Stimulated activated CD8-positive, alpha-beta memory T cell treated with anti-CD3 and anti-CD28 coated beads, Interleukin-12 subunit alpha, Interleukin-12 subunit beta, amount 100 ng/mL, for 1 hour (primary cell): ENCODE results near the gene DACT3.
A peak's percentile ranks its signal among the peaks of the same experiment; 100 is the strongest.

Experiments used
- DNase-seq: peaks from one replicate; pipeline ENCODE4 v3.0.0-alpha.2; 2020; ENCODE audit warnings: low read depth

The DACT3 gene, protein sequence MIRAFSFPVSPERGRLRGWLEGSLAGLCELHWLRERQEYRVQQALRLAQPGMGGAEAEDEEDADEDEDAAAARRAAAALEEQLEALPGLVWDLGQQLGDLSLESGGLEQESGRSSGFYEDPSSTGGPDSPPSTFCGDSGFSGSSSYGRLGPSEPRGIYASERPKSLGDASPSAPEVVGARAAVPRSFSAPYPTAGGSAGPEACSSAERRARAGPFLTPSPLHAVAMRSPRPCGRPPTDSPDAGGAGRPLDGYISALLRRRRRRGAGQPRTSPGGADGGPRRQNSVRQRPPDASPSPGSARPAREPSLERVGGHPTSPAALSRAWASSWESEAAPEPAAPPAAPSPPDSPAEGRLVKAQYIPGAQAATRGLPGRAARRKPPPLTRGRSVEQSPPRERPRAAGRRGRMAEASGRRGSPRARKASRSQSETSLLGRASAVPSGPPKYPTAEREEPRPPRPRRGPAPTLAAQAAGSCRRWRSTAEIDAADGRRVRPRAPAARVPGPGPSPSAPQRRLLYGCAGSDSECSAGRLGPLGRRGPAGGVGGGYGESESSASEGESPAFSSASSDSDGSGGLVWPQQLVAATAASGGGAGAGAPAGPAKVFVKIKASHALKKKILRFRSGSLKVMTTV

GRCh38 chr19:46661020-46661731 lies at the start of gene DACT3:
Gene DACT3 (minus strand): TSS chr19:46661182. CDS start chr19:46661064, 118 bp downstream.
- DNase-seq = peak; percentile 100

DNA sequence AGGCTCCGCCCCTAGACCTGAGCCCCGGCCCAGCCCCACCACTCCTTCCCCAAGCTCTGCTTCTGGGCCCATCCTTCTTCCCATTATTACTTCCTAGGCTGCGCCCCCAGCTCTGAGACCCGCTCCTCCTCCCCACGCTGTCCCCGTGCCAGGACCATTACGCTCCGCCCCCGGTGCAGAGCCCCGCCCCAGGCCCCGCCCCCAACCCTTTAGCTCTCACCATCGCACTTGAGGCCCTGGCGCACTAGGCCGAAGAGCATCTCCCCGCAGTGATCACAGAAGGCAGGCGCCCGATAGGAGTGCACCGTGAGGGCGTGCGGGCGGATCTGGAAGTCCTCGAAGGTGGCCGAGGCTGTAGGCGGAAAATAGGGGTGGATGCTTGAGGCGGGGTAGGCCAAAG lies 49.7 kb upstream of the DACT3 start:
- no peak for DNase-seq

DNA sequence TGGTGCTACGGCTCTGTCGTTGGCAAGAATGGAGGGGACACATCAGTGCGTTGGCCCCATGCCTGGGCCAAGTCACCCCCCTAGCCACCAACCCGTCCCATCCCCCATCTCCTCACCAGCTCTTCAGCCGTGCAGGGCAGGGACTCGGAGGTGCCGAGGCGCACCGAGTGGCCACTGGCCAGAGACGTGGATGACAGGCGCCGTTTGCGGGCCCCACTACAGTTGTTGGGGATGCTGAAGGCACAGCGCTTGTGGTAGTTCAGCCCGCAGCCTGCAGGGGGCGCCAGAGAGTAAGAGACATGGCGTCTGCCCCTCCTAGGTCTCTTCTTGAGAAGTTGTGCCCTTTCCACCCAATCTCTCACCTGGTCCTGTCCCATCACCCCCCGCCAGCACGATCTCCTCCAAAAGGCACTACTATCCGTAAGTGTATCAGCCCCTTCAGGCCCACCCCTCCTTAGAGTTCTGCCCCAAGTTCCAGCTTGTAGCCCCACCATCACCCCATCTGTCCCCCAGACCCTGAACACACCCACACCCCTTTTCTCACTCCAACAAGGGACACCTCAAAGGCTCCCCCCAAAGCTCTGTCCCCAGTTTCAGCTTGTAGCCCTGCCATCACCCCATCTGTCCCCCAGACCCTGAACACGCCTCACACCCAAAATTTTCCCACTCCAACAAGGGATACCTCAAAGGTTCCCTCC lies 43.5 kb upstream of the DACT3 start:
- peak; percentile 84 for DNase-seq

DNA sequence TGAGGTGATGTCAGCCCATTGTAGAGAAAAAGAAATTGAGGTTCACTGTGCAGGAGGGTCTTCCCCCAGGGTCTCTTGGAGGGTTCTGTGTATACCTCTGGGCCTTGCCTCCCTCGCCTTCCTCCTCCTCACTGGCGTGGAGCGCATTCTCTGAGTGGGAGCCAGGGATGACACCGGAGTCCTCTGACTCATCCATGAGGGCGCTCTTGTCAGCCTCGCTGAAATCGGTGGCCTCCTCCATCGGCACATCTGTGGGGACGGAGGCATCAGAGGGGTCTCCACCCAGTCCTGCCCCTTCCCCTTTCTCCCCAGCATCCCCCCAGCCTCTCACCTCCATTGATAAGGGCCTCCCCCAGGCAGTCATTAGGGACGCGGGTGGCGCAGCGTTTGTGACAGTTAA lies 39.7 kb upstream of the DACT3 start:
- DNase-seq = no peak

GRCh38 chr19:46698395-46699321 lies 37.7 kb upstream of the DACT3 start:
- no peak for DNase-seq

- no peak for DNase-seq
Measured at GRCh38 chr19:46697204-46697960, 36.4 kb upstream of the DACT3 start.

DNA sequence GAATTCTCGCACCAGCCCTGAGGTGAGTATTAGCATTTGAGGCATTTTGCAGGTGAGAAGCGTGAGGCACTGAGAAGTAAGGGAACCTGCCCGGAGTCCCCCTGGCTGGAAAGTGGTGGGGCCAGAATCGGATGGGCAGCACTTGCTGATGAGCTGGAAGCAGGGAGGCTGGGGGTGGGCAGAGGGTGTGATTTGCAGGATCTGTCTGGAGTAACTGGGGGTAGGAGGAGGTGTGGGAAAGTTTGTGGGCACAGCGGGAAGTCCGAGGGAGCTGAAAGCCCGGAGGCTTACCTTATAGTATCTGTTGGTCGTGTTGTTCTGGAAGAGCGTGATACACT lies 35.9 kb upstream of the DACT3 start:
- no peak for DNase-seq

GRCh38 chr19:46696052-46696451 lies 35.1 kb upstream of the DACT3 start:
- no peak for DNase-seq

DNA sequence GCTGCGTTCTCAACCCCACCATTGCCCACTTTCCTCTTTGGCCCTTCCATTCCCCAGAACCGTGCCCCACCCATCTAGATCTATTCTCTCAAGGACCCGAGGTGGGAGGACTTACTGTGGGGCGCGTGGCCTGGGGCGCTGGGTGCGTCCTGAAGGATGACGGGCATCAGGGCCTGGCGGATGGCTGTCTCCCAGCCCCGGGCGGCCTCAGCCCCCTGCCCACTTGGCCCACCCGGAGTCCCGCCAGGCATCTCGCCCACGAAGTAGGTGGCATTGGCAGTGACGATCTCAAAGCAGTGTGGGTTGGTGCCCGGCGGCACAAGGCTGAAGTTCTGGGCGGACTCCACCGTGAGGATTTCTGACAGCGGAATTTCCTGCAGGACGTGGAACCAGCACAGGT lies 32.8 kb upstream of the DACT3 start:
- DNase-seq = no peak

GRCh38 chr19:46692918-46693722 lies 32.1 kb upstream of the DACT3 start:
- no peak for DNase-seq

DNA sequence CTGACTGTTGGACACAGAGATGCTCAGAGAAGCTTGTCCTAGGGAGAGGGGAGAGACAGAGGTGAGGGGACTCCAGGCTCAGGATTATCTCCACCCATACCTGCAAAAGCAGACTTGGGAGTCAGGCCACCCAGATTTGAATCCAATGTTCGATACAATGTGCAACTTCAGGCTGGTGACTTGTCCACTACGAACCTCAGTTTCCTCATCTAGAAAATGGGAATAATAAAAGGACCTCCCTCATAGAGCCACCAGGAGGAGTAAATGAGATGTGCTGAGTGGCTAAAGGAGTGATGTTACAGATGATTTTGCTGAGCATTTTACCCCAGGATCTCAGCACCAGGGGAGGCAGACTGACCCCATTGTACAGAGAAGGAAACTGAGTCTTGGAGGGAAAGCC lies 31.0 kb upstream of the DACT3 start:
- no peak for DNase-seq

DNA sequence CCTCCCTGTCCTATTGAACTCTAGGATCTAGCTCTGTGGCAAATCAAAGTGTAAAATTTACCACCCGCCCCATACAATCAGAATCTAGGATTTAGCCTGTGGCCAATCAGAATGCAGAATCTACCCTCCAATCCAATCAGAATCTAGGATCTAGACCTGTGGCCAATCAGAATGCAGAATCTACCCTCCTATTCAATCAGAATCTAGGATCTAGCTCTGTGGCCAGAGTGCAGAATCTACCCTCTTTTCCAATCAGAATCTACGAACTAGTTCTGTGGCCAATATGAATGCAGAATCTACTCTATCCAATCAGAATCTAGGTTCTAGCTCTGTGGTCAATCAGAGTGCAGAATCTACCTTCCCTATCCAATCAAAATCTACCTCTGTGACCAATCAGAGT lies 30.1 kb upstream of the DACT3 start:
- no peak for DNase-seq

- DNase-seq = no peak
Measured at GRCh38 chr19:46689358-46689757, 28.4 kb upstream of the DACT3 start.

GRCh38 chr19:46687438-46688145 lies 26.6 kb upstream of the DACT3 start:
- no peak for DNase-seq

- DNase-seq = no peak
Measured at GRCh38 chr19:46685189-46685588, 24.2 kb upstream of the DACT3 start.

- DNase-seq = peak; percentile 20
Measured at GRCh38 chr19:46678110-46678732, 17.2 kb upstream of the DACT3 start.

GRCh38 chr19:46674416-46675178 lies 13.6 kb upstream of the DACT3 start:
- no peak for DNase-seq

GRCh38 chr19:46670813-46671212 lies 9.8 kb upstream of the DACT3 start:
- no peak for DNase-seq
